ENCODE measurements around the gene E2F4. TPM values are rescaled to one million over a fixed set of nuclear protein-coding genes. Genes with fewer than 3 reads are reported as not detected.
A peak's percentile ranks its signal among the peaks of the same experiment; 100 is the strongest.

Gene E2F4
- total and polyA plus RNA-seq, 9 of the 15 experiments (the other 6 are each of a cell fraction or from before 2014, with no cell fraction given), result 9.7 to 139 (median 106) TPM

- TF ChIP-seq MTA3 (IDR thresholded peaks at IDR 0.05; ENCODE audit: borderline replicate concordance) (0 out of 2 replicates have a peak, but pooled peaks have one; percentile 31), MECOM (CRISPR knock-in tag; IDR thresholded peaks at IDR 0.05) (peak; percentile 89), CBFA2T3 (IDR thresholded peaks at IDR 0.05) (peak; percentile 50; the same call in 1 of the 2 replicates), ZNF232 (CRISPR knock-in tag; IDR thresholded peaks at IDR 0.05) (no peak), ERF (CRISPR knock-in tag; IDR thresholded peaks at IDR 0.05) (0 out of 2 replicates have a peak, but pooled peaks have one; percentile 59), MAFG (tag; conservative IDR thresholded peaks at IDR 0.05) (peak; percentile 66; the same call in 1 of the 2 replicates), EP300 (IDR thresholded peaks at IDR 0.05; ENCODE audit: low read length) (peak; percentile 47), EP400 (IDR thresholded peaks at IDR 0.05) (no peak), ZNF197 (CRISPR knock-in tag; IDR thresholded peaks at IDR 0.05; ENCODE audit: low read depth) (0 out of 2 replicates have a peak, but pooled peaks have one; percentile 56), ZNF121 (CRISPR knock-in tag; conservative IDR thresholded peaks at IDR 0.05) (no peak), PRPF4 (IDR thresholded peaks at IDR 0.05; ENCODE audit: insufficient read depth, low read depth, low read length, poor library complexity, severe bottlenecking) (no peak), AFF1 (IDR thresholded peaks at IDR 0.05; ENCODE audit: low read depth in 1 of 2, partially characterized antibody in 2 of 2) (peak in 1 of 2 experiments; percentile 3), RCOR1 (IDR thresholded peaks at IDR 0.05; ENCODE audit: borderline replicate concordance in 1 of 2, low read depth in 2 of 2, low read length in 2 of 2) (peak in 1 of 2 experiments; percentile 93; a peak in 3 of 4 replicates), ZNF134 (CRISPR knock-in tag; conservative IDR thresholded peaks at IDR 0.05) (no peak), RBBP5 (IDR thresholded peaks at IDR 0.05; ENCODE audit: borderline replicate concordance, insufficient read depth, low read length, poor library complexity, severe bottlenecking) (peak; percentile 52), ZNF75A (CRISPR knock-in tag; IDR thresholded peaks at IDR 0.05) (no peak), CREB3 (tag; conservative IDR thresholded peaks at IDR 0.05; ENCODE audit: low read depth) (no peak), ARNT (IDR thresholded peaks at IDR 0.05) (no peak), ZNF778 (CRISPR knock-in tag; IDR thresholded peaks at IDR 0.05) (no peak), BHLHE40 (IDR thresholded peaks at IDR 0.05; ENCODE audit: low read length) (peak; percentile 55)
- TF ChIP-seq, protein P1, sequence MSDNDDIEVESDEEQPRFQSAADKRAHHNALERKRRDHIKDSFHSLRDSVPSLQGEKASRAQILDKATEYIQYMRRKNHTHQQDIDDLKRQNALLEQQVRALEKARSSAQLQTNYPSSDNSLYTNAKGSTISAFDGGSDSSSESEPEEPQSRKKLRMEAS (CRISPR knock-in tag; IDR thresholded peaks at IDR 0.05), result peak; percentile 55
- TF ChIP-seq, protein P2, sequence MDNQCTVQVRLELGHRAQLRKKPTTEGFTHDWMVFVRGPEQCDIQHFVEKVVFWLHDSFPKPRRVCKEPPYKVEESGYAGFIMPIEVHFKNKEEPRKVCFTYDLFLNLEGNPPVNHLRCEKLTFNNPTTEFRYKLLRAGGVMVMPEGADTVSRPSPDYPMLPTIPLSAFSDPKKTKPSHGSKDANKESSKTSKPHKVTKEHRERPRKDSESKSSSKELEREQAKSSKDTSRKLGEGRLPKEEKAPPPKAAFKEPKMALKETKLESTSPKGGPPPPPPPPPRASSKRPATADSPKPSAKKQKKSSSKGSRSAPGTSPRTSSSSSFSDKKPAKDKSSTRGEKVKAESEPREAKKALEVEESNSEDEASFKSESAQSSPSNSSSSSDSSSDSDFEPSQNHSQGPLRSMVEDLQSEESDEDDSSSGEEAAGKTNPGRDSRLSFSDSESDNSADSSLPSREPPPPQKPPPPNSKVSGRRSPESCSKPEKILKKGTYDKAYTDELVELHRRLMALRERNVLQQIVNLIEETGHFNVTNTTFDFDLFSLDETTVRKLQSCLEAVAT (IDR thresholded peaks at IDR 0.05), result 0 out of 4 replicates have a peak, but pooled peaks of 1 of the 2 experiments have one; percentile 8
These were observed 21.6 kb upstream of the E2F4 start, which contains the start of gene NOL3 (continued) for GRCh38 chr16:67170168-67170948.
